ENCODE results near the gene PPP1R15B. TPM values are rescaled to one million over a fixed set of nuclear protein-coding genes. Genes with fewer than 3 reads are reported as not detected.

PPP1R15B gene
- total and polyA plus RNA-seq, 10 of the 15 experiments (the other 5 are each of a cell fraction or from before 2014, with no cell fraction given), result 13.9 to 38.1 (median 26.5) TPM

- TF ChIP-seq ETV6 (conservative IDR thresholded peaks at IDR 0.05 in 1 of 2, IDR thresholded peaks at IDR 0.05 in 1 of 2; ENCODE audit: borderline replicate concordance in 1 of 2, low read depth in 1 of 2), result no peak
- no peak for TF ChIP-seq SMAD1 (IDR thresholded peaks at IDR 0.05; ENCODE audit: low read depth, partially characterized antibody)
- TF ChIP-seq NFYB (IDR thresholded peaks at IDR 0.05; ENCODE audit: insufficient read depth, low read depth, low read length), result no peak
- TF ChIP-seq MXI1 (IDR thresholded peaks at IDR 0.05; ENCODE audit: low read depth, low read length), result no peak
- TF ChIP-seq, protein P1, sequence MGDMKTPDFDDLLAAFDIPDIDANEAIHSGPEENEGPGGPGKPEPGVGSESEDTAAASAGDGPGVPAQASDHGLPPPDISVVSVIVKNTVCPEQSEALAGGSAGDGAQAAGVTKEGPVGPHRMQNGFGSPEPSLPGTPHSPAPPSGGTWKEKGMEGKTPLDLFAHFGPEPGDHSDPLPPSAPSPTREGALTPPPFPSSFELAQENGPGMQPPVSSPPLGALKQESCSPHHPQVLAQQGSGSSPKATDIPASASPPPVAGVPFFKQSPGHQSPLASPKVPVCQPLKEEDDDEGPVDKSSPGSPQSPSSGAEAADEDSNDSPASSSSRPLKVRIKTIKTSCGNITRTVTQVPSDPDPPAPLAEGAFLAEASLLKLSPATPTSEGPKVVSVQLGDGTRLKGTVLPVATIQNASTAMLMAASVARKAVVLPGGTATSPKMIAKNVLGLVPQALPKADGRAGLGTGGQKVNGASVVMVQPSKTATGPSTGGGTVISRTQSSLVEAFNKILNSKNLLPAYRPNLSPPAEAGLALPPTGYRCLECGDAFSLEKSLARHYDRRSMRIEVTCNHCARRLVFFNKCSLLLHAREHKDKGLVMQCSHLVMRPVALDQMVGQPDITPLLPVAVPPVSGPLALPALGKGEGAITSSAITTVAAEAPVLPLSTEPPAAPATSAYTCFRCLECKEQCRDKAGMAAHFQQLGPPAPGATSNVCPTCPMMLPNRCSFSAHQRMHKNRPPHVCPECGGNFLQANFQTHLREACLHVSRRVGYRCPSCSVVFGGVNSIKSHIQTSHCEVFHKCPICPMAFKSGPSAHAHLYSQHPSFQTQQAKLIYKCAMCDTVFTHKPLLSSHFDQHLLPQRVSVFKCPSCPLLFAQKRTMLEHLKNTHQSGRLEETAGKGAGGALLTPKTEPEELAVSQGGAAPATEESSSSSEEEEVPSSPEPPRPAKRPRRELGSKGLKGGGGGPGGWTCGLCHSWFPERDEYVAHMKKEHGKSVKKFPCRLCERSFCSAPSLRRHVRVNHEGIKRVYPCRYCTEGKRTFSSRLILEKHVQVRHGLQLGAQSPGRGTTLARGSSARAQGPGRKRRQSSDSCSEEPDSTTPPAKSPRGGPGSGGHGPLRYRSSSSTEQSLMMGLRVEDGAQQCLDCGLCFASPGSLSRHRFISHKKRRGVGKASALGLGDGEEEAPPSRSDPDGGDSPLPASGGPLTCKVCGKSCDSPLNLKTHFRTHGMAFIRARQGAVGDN (IDR thresholded peaks at IDR 0.05), result no peak
- TF ChIP-seq ELK1 (IDR thresholded peaks at IDR 0.05; ENCODE audit: low read depth, low read length), result no peak
- no peak for TF ChIP-seq BRCA1 (IDR thresholded peaks at IDR 0.05; ENCODE audit: low read depth, low read length)
These were observed 5.7 kb upstream of the PPP1R15B start (continued) for GRCh38 chr1:204417074-204417997.

Measured in GM12878 (cell line).